ENCODE results near the gene SLC12A7.

The SLC12A7 gene

GRCh38 chr5:1077026-1077425 lies 34.8 kb downstream of the SLC12A7 start:
- DNase-seq = no peak

- no peak for DNase-seq
These were observed 35.5 kb downstream of the SLC12A7 start for GRCh38 chr5:1076406-1076805.

- no peak for DNase-seq
These were observed 35.9 kb downstream of the SLC12A7 start for GRCh38 chr5:1075931-1076330.

- no peak for DNase-seq
These were observed 36.3 kb downstream of the SLC12A7 start for GRCh38 chr5:1075555-1075881.

GRCh38 chr5:1074816-1075554 lies 36.9 kb downstream of the SLC12A7 start:
- no peak for DNase-seq

GRCh38 chr5:1074226-1074625 lies 37.6 kb downstream of the SLC12A7 start:
- no peak for DNase-seq

GRCh38 chr5:1073239-1074102 lies 38.4 kb downstream of the SLC12A7 start:
- no peak for DNase-seq

- no peak for DNase-seq
These were observed 42.2 kb downstream of the SLC12A7 start for GRCh38 chr5:1069720-1070088.

GRCh38 chr5:1068895-1069719 lies 42.8 kb downstream of the SLC12A7 start:
- DNase-seq = no peak

- no peak for DNase-seq
These were observed 43.5 kb downstream of the SLC12A7 start for GRCh38 chr5:1068204-1068894.

- DNase-seq = no peak
These were observed 44.4 kb downstream of the SLC12A7 start for GRCh38 chr5:1067141-1068121.

GRCh38 chr5:1066676-1067075 lies 45.2 kb downstream of the SLC12A7 start:
- DNase-seq = no peak

- DNase-seq = no peak
These were observed 45.8 kb downstream of the SLC12A7 start for GRCh38 chr5:1065891-1066650.

- no peak for DNase-seq
These were observed 46.6 kb downstream of the SLC12A7 start for GRCh38 chr5:1065143-1065750.

GRCh38 chr5:1064383-1065142 lies 47.3 kb downstream of the SLC12A7 start:
- no peak for DNase-seq

- no peak for DNase-seq
These were observed 48.0 kb downstream of the SLC12A7 start for GRCh38 chr5:1063661-1064382.

GRCh38 chr5:1062761-1063568 lies 48.9 kb downstream of the SLC12A7 start:
- no peak for DNase-seq

GRCh38 chr5:1061916-1062315 lies 49.9 kb downstream of the SLC12A7 start:
- no peak for DNase-seq

Data from suppressor macrophage (primary cell).